Astrocyte (in vitro differentiated cells and primary cell): ENCODE measurements around the gene SLCO2A1. TPM values are rescaled to one million over a fixed set of nuclear protein-coding genes. Genes with fewer than 3 reads are reported as not detected.

ENCODE experiments used
- DNase-seq: peaks from one replicate; pipeline ENCODE4 v3.0.0-alpha.2; 2010; ENCODE audit warnings: low read depth
- FAIRE-seq: peaks from 2 replicates; lab custom pipeline; 2011; peaks lifted over from hg19 to GRCh38; lab: Jason Lieb, UNC
- H2AFZ ChIP-seq: 2 replicates; pipeline ENCODE4 v1.6.0; 2012; ENCODE audit warnings: low read depth, low read length, inconsistent platforms
- H3K27ac ChIP-seq: 2 replicates; pipeline ENCODE4 v1.5.1; 2011; ENCODE audit warnings: low read depth, low read length, inconsistent platforms
- H3K27me3 ChIP-seq: 2 replicates; pipeline ENCODE4 v1.6.0; 2011; ENCODE audit warnings: low read length, inconsistent platforms; ENCODE audit not compliant: insufficient read depth
- H3K36me3 ChIP-seq: 2 replicates; pipeline ENCODE4 v1.5.1; 2011; ENCODE audit warnings: low read length, inconsistent platforms; ENCODE audit not compliant: insufficient read depth
- H3K4me1 ChIP-seq: 2 replicates; pipeline ENCODE4 v1.5.1; 2011; ENCODE audit warnings: low read length, inconsistent platforms; ENCODE audit not compliant: insufficient read depth
- H3K4me2 ChIP-seq: 2 replicates; pipeline ENCODE4 v1.6.0; 2012; ENCODE audit warnings: low read length, inconsistent platforms
- H3K4me3 ChIP-seq: 2 replicates; pipeline ENCODE4 v1.5.1; 2011; ENCODE audit warnings: low read depth, mild to moderate bottlenecking, low read length, inconsistent platforms; ENCODE audit not compliant: insufficient read depth
- H3K79me2 ChIP-seq: 2 replicates; pipeline ENCODE4 v1.6.0; 2012; ENCODE audit warnings: mild to moderate bottlenecking, low read length, inconsistent platforms; ENCODE audit not compliant: insufficient read depth
- H3K9ac ChIP-seq: 2 replicates; pipeline ENCODE4 v1.6.0; 2012; ENCODE audit warnings: mild to moderate bottlenecking, low read length, inconsistent platforms
- H3K9me3 ChIP-seq: 2 replicates; pipeline ENCODE4 v1.5.1; 2012; ENCODE audit warnings: low read depth, mild to moderate bottlenecking, low read length, inconsistent platforms; ENCODE audit not compliant: insufficient read depth
- H4K20me1 ChIP-seq: 2 replicates; pipeline ENCODE4 v1.6.0; 2012; ENCODE audit warnings: low read length, inconsistent platforms; ENCODE audit not compliant: insufficient read depth
- H3K27ac Mint-ChIP-seq: one replicate; pipeline ENCODE4 v1.8.0; 2021; ENCODE audit warnings: mild to moderate bottlenecking, mixed read lengths; ENCODE audit not compliant: unreplicated experiment
- H3K27me3 Mint-ChIP-seq: one replicate; pipeline ENCODE4 v1.8.0; 2021; ENCODE audit warnings: low read depth, mixed read lengths; ENCODE audit not compliant: unreplicated experiment
- H3K36me3 Mint-ChIP-seq: one replicate; pipeline ENCODE4 v1.8.0; 2021; ENCODE audit warnings: low read depth, mixed read lengths; ENCODE audit not compliant: unreplicated experiment
- H3K4me1 Mint-ChIP-seq: one replicate; pipeline ENCODE4 v1.8.0; 2021; ENCODE audit warnings: low read depth, mixed read lengths; ENCODE audit not compliant: unreplicated experiment
- H3K4me3 Mint-ChIP-seq: one replicate; pipeline ENCODE4 v1.8.0; 2021; ENCODE audit warnings: mild to moderate bottlenecking, moderate library complexity, mixed read lengths; ENCODE audit not compliant: unreplicated experiment
- H3K9me3 Mint-ChIP-seq: one replicate; pipeline ENCODE4 v1.8.0; 2021; ENCODE audit warnings: mild to moderate bottlenecking, mixed read lengths; ENCODE audit not compliant: unreplicated experiment
- EZH2 ChIP-seq: IDR thresholded peaks from 2 replicates; pipeline ENCODE4 v1.6.1; 2012; ENCODE audit warnings: mild to moderate bottlenecking, low read length, inconsistent platforms; ENCODE audit not compliant: insufficient read depth
- total RNA-seq: library from RNA; stranded (reverse); gene quantifications from 2 replicates; pipeline ENCODE4 v1.2.1, GENCODE V29; 2021
- TF ChIP-seq, protein P1 (sequence below): IDR thresholded peaks from 2 replicates; pipeline ENCODE4 v1.5.1; 2011; ENCODE audit warnings: low read depth, mild to moderate bottlenecking, inconsistent platforms, low read length, moderate library complexity; ENCODE audit not compliant: insufficient read depth

SLCO2A1 gene
- total RNA-seq, 1 donor from 2014 or later, result 2.1 TPM

DNA sequence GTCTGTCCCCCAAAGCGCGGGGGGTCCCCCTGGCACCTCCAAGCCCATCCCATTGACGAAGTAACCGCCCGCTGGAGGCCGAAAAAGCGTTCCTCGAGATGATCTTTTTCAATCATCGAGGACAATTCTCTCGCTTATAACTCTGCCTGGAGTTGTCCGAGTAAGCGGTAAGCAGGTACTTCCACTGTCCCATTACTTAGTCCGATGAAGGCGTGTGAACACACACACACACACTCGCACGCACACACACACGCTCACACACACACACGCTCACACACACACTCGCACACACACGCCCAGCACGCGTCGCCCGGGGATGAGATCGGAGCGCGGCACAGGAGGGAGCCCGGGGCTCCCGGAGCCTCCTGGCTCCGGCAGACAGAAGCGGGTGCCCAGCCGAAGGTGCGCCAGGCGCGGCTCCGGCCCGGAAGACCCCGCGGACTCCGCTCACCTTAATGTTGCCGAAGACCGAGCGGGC, 430 bp downstream of the SLCO2A1 start:
- TF ChIP-seq, protein P1, sequence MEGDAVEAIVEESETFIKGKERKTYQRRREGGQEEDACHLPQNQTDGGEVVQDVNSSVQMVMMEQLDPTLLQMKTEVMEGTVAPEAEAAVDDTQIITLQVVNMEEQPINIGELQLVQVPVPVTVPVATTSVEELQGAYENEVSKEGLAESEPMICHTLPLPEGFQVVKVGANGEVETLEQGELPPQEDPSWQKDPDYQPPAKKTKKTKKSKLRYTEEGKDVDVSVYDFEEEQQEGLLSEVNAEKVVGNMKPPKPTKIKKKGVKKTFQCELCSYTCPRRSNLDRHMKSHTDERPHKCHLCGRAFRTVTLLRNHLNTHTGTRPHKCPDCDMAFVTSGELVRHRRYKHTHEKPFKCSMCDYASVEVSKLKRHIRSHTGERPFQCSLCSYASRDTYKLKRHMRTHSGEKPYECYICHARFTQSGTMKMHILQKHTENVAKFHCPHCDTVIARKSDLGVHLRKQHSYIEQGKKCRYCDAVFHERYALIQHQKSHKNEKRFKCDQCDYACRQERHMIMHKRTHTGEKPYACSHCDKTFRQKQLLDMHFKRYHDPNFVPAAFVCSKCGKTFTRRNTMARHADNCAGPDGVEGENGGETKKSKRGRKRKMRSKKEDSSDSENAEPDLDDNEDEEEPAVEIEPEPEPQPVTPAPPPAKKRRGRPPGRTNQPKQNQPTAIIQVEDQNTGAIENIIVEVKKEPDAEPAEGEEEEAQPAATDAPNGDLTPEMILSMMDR, result no peak
- TF ChIP-seq EZH2, result peak; percentile 50
- peak overlapping the region; percentile 90 for H3K4me3 Mint-ChIP-seq
- no peaks in the 10 kb centered on the region for H3K79me2 ChIP-seq
- H3K9me3 Mint-ChIP-seq, result no peaks in the 10 kb centered on the region
- H3K9me3 ChIP-seq, result no peaks in the 10 kb centered on the region
- H3K4me3 ChIP-seq, result peak overlapping the region; percentile 64
- H4K20me1 ChIP-seq, result no peaks in the 10 kb centered on the region
- peak overlapping the region; percentile 87 for H2AFZ ChIP-seq
- peak overlapping the region; percentile 99 for H3K4me2 ChIP-seq
- H3K36me3 ChIP-seq, result no peaks in the 10 kb centered on the region
- no peak overlapping the region for H3K27ac ChIP-seq
- peaks cover 67% of the 10 kb centered on the region for H3K27me3 Mint-ChIP-seq
- FAIRE-seq, result no peak
- DNase-seq, result peak; percentile 35
- no peaks in the 10 kb centered on the region for H3K4me1 Mint-ChIP-seq
- H3K9ac ChIP-seq, result peak overlapping the region; percentile 71
- H3K36me3 Mint-ChIP-seq, result no peaks in the 10 kb centered on the region
- peak overlapping the region; percentile 58 for H3K27ac Mint-ChIP-seq
- H3K27me3 ChIP-seq, result peaks cover 11% of the 10 kb centered on the region
- H3K4me1 ChIP-seq, result peaks cover 6% of the 10 kb centered on the region

DNA sequence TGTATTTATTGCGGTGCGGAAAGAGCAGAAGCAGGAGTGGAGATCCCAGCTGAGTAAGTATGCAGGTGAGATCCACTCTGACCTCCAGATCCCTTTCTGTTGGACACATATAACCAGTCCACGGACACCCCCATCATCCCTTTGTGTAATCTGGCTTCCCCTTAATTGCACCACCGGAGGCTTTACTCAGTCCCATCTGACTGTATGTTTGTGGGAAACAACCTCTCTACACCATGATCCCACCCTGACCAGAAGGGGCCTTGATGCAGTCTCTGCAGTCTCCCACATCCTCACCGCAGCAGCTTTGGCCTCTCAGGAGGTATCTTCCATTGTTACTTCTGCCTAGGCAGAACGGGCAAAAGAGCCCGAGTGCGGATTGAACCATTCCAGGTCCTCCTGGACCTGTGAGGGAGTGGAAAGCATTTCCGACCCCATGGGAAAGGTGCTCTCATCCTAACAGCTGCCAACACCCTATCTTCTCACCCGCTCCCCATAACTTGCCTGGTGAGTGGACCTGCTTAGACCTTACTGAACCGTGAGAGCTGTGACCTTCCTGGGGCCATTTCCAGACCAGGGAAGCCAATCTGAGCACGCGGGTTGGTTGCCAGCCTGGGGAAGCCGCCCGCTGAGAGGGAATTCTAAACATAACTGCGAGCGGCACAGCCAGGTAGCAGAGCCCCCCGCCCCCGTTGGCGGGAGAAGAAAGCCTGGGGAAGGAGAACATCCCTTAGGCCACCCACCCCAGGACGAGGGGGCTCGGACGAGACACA, 1.1 kb downstream of the SLCO2A1 start:
- Histone ChIP-seq H3K79me2 (no peaks in the 10 kb centered on the region), H3K4me1 (peaks cover 6% of the 10 kb centered on the region), H3K36me3 (no peaks in the 10 kb centered on the region), H3K9ac (peak overlapping the region; percentile 71), H3K27me3 (peaks cover 11% of the 10 kb centered on the region), H3K4me3 (peak overlapping the region; percentile 64), H2AFZ (peak overlapping the region; percentile 87), H3K27ac (no peak overlapping the region), H3K9me3 (no peaks in the 10 kb centered on the region), H4K20me1 (no peaks in the 10 kb centered on the region), H3K4me2 (peak overlapping the region; percentile 99)
- H3K4me3 Mint-ChIP-seq, result peak overlapping the region; percentile 90
- TF ChIP-seq EZH2, result no peak
- TF ChIP-seq, protein P1, result no peak
- peaks cover 62% of the 10 kb centered on the region for H3K27me3 Mint-ChIP-seq
- H3K4me1 Mint-ChIP-seq, result no peaks in the 10 kb centered on the region
- no peak overlapping the region for H3K27ac Mint-ChIP-seq
- H3K36me3 Mint-ChIP-seq, result no peaks in the 10 kb centered on the region
- no peak for DNase-seq
- H3K9me3 Mint-ChIP-seq, result no peaks in the 10 kb centered on the region
- no peak for FAIRE-seq

DNA sequence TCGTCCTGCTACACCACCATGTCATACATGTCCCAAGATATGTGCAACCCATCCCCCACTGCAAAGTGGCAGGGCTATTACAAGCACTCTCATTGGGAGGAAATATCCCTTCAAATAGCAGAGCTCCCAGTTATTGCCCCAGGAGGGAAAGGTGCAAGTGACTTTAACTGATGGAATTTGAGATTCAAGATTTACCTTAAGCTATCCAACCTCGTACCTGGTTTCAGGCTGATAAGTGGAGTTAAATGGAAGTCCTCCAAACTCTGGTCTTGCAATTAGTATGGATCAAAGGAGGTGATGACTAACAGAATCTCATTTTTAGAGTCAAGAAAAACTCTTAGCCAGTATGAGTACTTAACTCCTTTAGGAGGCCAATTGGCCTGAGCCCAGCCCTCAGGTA, 2.1 kb downstream of the SLCO2A1 start:
- no peaks in the 10 kb centered on the region for H3K9me3 Mint-ChIP-seq
- no peaks in the 10 kb centered on the region for H3K4me1 Mint-ChIP-seq
- Histone ChIP-seq H3K27ac (no peak overlapping the region), H3K4me3 (no peak overlapping the region), H3K9me3 (no peaks in the 10 kb centered on the region), H3K79me2 (no peaks in the 10 kb centered on the region), H3K36me3 (no peaks in the 10 kb centered on the region), H4K20me1 (no peaks in the 10 kb centered on the region), H3K4me2 (no peak overlapping the region), H3K4me1 (peaks cover 6% of the 10 kb centered on the region), H2AFZ (no peak overlapping the region), H3K9ac (no peak overlapping the region), H3K27me3 (peaks cover 11% of the 10 kb centered on the region)
- TF ChIP-seq EZH2, result no peak
- TF ChIP-seq, protein P1, result no peak
- H3K27me3 Mint-ChIP-seq, result peaks cover 53% of the 10 kb centered on the region
- no peaks in the 10 kb centered on the region for H3K36me3 Mint-ChIP-seq
- no peak overlapping the region for H3K4me3 Mint-ChIP-seq
- H3K27ac Mint-ChIP-seq, result no peak overlapping the region
- DNase-seq (no peak), FAIRE-seq (no peak)
